ENCODE results near the gene STK32C.
"Not testable (repeated sequence)": the region's sequence is repeated elsewhere in the genome, so short reads cannot be mapped to it uniquely, and the experiment has no call there.

STK32C gene

DNA sequence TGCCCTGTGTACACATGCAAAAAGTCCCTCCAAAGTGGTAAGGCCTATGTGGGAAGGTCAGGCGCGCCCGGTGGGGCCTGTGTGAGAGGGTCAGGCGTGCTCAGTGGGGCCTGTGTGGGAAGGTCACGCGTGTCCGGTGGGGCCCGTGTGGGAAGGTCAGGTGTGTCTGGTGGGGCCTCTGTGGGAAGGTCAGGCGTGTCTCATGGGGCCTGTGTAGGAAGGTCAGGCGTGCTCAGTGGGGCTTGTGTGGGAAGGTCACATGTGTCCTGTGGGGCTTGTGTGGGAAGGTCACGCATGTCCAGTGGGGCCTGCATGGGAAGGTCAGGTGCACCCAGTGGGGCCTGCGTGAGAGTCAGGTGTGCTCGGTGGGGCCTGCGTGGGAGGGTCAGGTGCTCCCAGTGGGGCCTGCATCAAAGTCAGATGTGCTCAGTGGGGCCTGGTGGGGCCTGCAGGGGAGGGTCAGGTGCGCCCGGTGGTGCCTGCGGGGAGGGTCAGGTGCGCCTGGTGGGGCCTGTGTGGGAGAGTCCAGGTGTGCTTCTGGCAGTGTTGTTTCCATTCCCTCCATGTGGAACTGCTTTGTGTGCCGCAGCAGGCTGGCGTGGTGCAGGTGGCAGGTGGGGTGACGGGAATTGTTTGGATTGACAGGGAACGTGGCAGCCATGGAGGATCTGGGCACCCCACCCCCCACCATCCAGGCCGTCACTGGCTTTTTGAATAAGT lies 39.6 kb upstream of the STK32C start:
- Mint-ChIP-seq H3K4me3 (no peak overlapping the region), H3K9me3 (no peaks in the 10 kb centered on the region), H3K36me3 (peaks cover 29% of the 10 kb centered on the region), H3K27me3 (no peaks in the 10 kb centered on the region), H3K4me1 (peaks cover 10% of the 10 kb centered on the region), H3K27ac (peak overlapping the region; percentile 58)
- no peak for ATAC-seq (ENCODE audit: low read depth)
- DNase-seq (ENCODE audit: low spot score in 2 of 2) = no peak

DNA sequence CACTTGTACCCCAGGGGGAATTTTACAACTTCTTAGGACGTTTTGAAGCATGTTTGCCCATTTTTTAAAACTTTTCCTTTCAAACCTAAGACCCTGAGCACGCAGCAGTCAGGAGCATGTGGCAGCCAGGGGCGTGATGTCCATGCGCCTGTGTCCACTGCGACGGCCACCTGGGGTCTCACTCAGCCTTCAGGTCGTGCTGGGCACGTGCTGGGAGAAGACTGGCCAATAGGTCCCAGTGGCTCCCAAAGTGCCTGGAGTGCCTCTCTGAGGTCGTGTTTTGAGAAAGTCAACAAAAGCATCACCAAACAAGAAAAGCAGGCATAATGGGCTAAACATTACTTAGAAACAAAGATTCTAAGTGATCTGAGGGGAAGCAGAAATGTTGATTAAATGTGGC lies 39.1 kb upstream of the STK32C start:
- Mint-ChIP-seq H3K4me1 (peaks cover 10% of the 10 kb centered on the region), H3K36me3 (peaks cover 33% of the 10 kb centered on the region), H3K4me3 (no peak overlapping the region), H3K27me3 (no peaks in the 10 kb centered on the region), H3K27ac (peak overlapping the region; percentile 58), H3K9me3 (peaks cover 1% of the 10 kb centered on the region)
- DNase-seq (ENCODE audit: low spot score in 2 of 2) (no peak), ATAC-seq (ENCODE audit: low read depth) (no peak)

DNA sequence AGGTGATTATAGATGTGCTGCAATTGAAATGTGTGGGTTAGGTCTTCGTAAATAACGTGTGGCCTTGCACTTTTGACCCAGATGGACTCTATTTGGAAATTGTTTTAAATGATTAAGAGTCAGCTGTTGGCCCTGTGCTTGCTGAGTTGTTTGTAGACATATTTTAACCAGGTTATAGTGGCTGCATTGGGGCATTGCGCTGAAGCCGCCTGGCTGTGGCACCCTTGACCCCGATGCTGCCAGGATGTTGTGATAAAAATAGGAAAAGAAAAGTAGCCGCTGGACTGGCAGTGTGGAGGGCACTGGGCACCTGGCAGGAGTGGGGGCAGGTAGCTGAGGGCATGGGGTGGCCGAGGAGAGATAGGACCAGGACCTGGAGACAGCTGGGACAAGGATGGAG lies 37.6 kb upstream of the STK32C start:
- H3K27me3 Mint-ChIP-seq = no peaks in the 10 kb centered on the region
- no peak for DNase-seq (ENCODE audit: low spot score in 2 of 2)
- H3K4me1 Mint-ChIP-seq = peaks cover 10% of the 10 kb centered on the region
- H3K4me3 Mint-ChIP-seq = no peak overlapping the region
- no peak for ATAC-seq (ENCODE audit: low read depth)
- peaks cover 38% of the 10 kb centered on the region for H3K36me3 Mint-ChIP-seq
- no peak overlapping the region for H3K27ac Mint-ChIP-seq
- H3K9me3 Mint-ChIP-seq = peaks cover 1% of the 10 kb centered on the region

DNA sequence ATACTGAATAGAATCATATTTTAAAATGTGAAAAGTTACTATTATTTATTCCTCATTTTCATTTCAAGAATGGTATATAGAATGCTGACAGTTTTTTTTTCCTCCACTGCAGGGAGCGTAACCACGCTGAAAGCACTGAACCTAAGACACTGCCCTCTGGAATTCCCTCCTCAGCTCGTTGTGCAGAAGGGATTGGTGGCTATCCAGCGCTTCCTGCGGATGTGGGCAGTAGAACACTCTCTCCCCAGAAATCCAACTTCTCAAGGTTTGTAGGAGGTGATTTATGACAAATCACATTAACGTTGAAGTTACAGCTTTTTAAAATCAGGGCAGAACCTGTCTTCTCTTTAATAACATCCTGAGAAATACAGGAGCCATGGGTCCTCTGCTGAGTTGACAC lies 36.6 kb upstream of the STK32C start:
- H3K9me3 Mint-ChIP-seq = peaks cover 1% of the 10 kb centered on the region
- peaks cover 38% of the 10 kb centered on the region for H3K36me3 Mint-ChIP-seq
- H3K4me3 Mint-ChIP-seq = no peak overlapping the region
- no peaks in the 10 kb centered on the region for H3K27me3 Mint-ChIP-seq
- peaks cover 10% of the 10 kb centered on the region for H3K4me1 Mint-ChIP-seq
- no peak for ATAC-seq (ENCODE audit: low read depth)
- DNase-seq (ENCODE audit: low spot score in 2 of 2) = no peak
- no peak overlapping the region for H3K27ac Mint-ChIP-seq

DNA sequence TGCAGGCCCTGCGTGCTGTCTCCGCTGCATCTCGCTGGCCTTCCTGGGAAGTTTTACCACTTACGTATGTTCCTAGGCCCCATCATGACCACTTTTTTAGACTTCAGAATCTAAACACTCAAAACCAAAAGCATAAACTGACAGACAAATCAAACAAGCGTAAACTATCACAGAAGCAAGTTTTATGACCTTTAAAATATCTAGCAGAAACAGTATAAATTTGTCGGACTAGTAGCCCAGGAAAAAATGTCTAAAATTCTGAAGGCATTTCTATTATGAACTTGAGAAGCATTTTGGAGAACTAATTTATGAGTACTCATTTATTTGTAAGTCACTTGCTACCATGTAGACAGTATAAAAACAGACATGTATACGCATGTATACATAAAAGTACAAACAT lies 34.8 kb upstream of the STK32C start:
- Mint-ChIP-seq H3K36me3 (peaks cover 35% of the 10 kb centered on the region), H3K4me1 (peaks cover 10% of the 10 kb centered on the region), H3K4me3 (no peak overlapping the region), H3K9me3 (peaks cover 1% of the 10 kb centered on the region), H3K27ac (no peak overlapping the region), H3K27me3 (no peaks in the 10 kb centered on the region)
- ATAC-seq (ENCODE audit: low read depth) (no peak), DNase-seq (ENCODE audit: low spot score in 2 of 2) (no peak)

DNA sequence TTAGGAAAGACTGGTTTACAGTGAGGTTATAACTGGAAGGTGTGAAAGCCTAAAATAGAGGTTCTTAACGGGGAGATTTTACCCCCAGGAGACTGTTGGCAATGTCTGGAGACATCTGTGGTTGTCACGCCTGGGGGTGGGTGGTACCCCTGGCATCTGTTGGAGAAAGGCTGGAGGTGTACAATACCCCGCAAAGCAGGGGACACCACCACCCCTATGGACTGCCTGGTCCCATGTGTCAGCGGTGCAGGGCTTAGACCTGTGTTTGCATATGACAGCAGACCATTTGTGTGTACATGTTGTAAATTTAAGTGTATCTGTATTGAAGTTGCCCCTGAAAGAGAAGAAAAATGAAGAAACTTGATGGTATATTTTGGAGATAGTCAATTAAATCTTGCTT lies 34.0 kb upstream of the STK32C start:
- Mint-ChIP-seq H3K36me3 (peaks cover 31% of the 10 kb centered on the region), H3K4me1 (peaks cover 8% of the 10 kb centered on the region), H3K9me3 (peaks cover 1% of the 10 kb centered on the region), H3K4me3 (no peak overlapping the region), H3K27me3 (no peaks in the 10 kb centered on the region), H3K27ac (no peak overlapping the region)
- ATAC-seq (ENCODE audit: low read depth) (no peak), DNase-seq (ENCODE audit: low spot score in 2 of 2) (no peak)

DNA sequence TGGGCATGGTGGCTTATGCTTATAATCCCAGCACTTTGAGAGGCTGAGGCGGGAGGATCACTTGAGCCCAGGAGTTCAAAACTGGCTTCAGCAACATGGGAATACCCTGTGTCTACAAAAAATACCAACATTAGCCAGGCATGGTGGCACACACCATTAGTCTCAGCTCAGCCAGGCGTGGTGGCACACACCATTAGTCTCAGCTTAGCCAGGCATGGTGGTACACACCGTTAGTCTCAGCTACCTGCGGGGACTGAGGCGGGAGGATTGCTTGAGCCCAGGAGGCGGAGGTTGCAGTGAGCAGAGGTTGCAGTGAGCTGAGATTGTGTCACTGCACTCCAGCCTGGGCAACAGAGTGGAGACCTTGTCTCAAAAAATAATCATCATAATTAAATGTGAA lies 33.3 kb upstream of the STK32C start:
- Mint-ChIP-seq H3K4me3 (no peak overlapping the region), H3K36me3 (peaks cover 31% of the 10 kb centered on the region), H3K27me3 (no peaks in the 10 kb centered on the region), H3K27ac (no peak overlapping the region), H3K9me3 (peaks cover 1% of the 10 kb centered on the region), H3K4me1 (peaks cover 10% of the 10 kb centered on the region)
- ATAC-seq (ENCODE audit: low read depth) = no peak
- no peak for DNase-seq (ENCODE audit: low spot score in 2 of 2)

DNA sequence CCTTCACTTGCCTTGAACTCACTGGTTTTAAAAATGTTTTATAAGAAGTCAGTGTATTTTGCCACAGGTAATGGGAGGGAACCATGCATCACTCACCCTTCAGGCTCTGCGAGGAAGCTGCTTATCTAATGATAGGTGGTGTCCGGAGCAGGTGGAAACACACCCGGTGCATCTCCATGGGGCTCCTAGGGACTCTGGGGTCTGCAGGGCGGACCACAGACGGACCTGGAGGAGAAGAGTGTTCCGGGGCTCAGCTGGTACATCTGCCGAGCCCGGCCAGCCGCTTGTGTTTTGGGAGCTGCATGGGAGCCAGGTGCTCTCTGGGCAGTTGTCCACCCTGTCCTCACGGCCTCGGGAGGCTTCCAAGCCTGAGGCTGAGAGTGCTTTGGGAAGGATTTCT lies 31.5 kb upstream of the STK32C start:
- Mint-ChIP-seq H3K27me3 (no peaks in the 10 kb centered on the region), H3K4me3 (no peak overlapping the region), H3K36me3 (peaks cover 25% of the 10 kb centered on the region), H3K4me1 (peaks cover 14% of the 10 kb centered on the region), H3K27ac (no peak overlapping the region), H3K9me3 (peaks cover 1% of the 10 kb centered on the region)
- ATAC-seq (ENCODE audit: low read depth) (no peak), DNase-seq (ENCODE audit: low spot score in 2 of 2) (no peak)

DNA sequence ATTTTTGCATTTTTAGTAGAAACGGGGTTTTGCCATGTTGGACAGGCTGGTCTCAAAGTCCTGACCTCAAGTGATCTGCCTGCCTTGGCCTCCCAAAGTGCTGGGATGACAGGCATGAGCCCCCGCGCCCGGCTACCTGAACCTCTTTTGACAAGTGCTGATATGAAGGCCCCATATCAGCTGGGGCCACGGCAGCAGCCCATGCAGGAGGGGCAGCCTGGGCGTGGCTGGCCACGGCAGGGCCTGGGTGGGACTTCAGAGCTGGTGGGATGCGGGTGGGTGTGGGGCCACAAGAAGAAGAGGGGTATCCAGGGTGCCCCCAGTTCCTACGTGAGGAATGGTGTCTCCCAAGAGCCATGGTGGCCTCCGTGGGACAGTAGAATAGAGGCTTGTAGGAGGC lies 31.1 kb upstream of the STK32C start:
- Mint-ChIP-seq H3K9me3 (peaks cover 1% of the 10 kb centered on the region), H3K27ac (no peak overlapping the region), H3K27me3 (no peaks in the 10 kb centered on the region), H3K4me3 (no peak overlapping the region), H3K36me3 (peaks cover 25% of the 10 kb centered on the region), H3K4me1 (peaks cover 14% of the 10 kb centered on the region)
- no peak for ATAC-seq (ENCODE audit: low read depth)
- DNase-seq (ENCODE audit: low spot score in 2 of 2) = no peak

DNA sequence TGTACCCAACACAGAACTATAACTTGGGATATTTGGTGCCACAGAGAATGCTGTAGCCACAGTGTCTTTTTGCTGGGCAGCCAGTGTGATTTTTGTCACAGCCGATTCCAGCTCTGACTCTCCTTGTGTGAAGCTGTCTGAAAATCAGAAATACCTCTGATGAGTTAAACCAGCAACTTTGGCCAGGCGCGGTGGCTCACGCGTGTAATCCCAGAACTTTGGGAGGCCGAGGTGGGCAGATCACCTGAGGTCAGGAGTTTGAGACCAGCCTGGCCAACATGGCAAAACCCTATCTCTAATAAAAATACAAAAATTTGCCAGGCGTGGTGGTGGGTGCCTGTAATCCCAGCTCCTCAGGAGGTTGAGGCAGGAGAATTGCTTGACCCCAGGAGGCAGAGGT lies 30.1 kb upstream of the STK32C start:
- H3K9me3 Mint-ChIP-seq; DNase-seq (ENCODE audit: low spot score in 2 of 2); H3K27me3 Mint-ChIP-seq; H3K4me3 Mint-ChIP-seq; ATAC-seq (ENCODE audit: low read depth); H3K27ac Mint-ChIP-seq: not testable (repeated sequence)
- peaks cover 14% of the 10 kb centered on the region for H3K4me1 Mint-ChIP-seq
- peaks cover 22% of the 10 kb centered on the region for H3K36me3 Mint-ChIP-seq

DNA sequence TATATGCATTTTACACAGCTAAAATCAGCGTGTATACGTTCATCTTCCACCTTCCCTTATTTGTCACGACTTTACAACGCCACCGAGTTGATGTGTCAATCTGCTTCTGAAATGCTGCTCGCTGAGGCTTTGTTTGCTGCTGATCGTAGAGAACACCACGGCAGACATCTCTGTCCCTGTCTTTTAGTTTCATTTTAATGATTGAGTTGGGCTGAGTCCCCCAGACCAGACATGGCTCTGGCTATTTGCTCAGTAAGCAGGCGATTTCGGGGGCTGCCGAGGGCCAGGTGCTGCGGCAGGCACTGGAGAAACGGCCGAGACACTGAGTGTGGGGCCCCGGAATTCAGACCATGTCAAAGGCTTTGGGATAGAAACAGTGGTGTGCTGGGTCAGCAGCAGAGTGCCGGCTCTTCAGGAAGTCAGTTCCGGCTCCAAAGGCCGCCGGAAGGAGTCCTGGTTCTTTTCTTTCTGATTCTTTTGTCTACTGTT lies 29.2 kb upstream of the STK32C start:
- H3K36me3 Mint-ChIP-seq = peaks cover 18% of the 10 kb centered on the region
- DNase-seq (ENCODE audit: low spot score in 2 of 2) = no peak
- peak overlapping the region; percentile 87 for H3K4me3 Mint-ChIP-seq
- peaks cover 1% of the 10 kb centered on the region for H3K9me3 Mint-ChIP-seq
- no peaks in the 10 kb centered on the region for H3K27me3 Mint-ChIP-seq
- peaks cover 16% of the 10 kb centered on the region for H3K4me1 Mint-ChIP-seq
- peak overlapping the region; percentile 86 for H3K27ac Mint-ChIP-seq
- no peak for ATAC-seq (ENCODE audit: low read depth)

DNA sequence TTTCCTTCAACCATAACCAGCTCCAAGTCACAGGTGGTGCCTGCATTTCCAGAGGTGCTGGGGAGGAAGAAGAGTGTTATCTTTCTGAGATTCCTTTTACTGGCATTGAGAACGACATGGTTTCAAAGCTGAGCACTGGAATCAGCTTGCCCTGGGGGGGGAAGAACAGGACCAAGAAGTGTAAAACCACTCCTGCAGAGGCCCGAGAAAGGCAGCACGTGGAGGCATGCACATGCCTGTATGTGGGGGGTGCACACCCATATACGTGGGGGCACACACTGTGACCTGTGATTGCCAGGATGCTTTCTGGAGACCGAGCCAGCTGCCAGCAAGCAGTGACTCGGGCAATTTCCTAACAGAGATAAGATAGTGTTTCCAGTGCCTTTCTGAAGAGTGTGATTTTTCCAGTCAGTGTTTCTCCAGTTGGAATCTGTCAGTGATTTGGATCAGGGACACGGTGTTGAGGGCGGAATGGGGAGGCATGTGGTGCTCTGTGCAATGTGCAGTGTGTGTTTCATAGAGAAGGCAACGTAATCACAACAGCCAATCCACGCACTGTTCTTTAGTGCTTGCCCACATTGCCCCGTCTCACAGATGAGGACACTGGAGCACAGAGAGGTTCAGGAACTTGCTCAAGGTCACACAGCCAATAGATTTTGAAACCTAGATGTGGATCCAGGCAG lies 28.5 kb upstream of the STK32C start:
- H3K4me1 Mint-ChIP-seq = peaks cover 20% of the 10 kb centered on the region
- peaks cover 11% of the 10 kb centered on the region for H3K36me3 Mint-ChIP-seq
- no peak overlapping the region for H3K27ac Mint-ChIP-seq
- no peak for ATAC-seq (ENCODE audit: low read depth)
- no peaks in the 10 kb centered on the region for H3K27me3 Mint-ChIP-seq
- H3K4me3 Mint-ChIP-seq = peak overlapping the region; percentile 34
- no peak for DNase-seq (ENCODE audit: low spot score in 2 of 2)
- H3K9me3 Mint-ChIP-seq = no peaks in the 10 kb centered on the region

DNA sequence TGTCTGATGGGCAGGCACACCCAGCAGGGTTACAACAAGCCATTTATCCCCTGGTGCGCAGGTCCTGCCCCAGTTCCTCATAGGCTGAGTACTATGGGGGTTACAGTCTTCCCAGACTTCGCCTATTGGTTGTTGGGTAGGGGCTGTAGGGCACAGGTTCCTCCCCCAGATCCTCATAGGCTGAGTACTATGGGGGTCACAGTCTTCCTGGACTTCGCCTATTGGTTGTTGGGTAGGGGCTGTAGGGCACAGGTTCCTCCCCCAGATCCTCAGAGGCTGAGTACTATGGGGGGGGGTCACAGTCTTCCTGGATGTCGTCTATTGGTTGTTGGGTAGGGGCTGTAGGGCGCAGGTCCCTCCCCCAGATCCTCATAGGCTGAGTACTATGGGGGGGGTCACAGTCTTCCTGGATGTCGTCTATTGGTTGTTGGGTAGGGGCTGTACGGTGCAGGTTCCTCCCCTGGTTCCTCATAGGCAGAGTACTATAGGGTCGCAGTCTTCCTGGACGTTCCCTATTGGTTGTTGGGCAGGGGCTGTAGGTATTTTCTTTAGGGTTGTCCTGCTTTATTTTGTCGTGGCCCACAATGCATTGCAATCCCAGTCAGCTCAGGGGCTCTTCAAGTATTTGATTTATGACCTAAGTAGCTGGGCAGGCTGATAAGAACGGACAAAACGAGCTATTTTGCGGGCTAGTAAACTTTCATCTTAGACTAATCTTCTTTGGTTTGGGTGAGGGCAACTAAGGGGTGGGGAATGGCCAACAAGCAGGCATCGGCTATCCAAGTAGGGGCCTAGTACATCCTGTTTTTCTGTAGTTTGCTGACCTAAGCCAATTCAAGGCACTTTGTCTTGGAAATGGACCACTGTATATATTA lies 27.7 kb upstream of the STK32C start:
- ATAC-seq (ENCODE audit: low read depth) (no peak), DNase-seq (ENCODE audit: low spot score in 2 of 2) (no peak)
- Mint-ChIP-seq H3K4me1 (peaks cover 21% of the 10 kb centered on the region), H3K4me3 (no peak overlapping the region), H3K27ac (no peak overlapping the region), H3K36me3 (peaks cover 11% of the 10 kb centered on the region), H3K9me3 (no peaks in the 10 kb centered on the region), H3K27me3 (no peaks in the 10 kb centered on the region)

DNA sequence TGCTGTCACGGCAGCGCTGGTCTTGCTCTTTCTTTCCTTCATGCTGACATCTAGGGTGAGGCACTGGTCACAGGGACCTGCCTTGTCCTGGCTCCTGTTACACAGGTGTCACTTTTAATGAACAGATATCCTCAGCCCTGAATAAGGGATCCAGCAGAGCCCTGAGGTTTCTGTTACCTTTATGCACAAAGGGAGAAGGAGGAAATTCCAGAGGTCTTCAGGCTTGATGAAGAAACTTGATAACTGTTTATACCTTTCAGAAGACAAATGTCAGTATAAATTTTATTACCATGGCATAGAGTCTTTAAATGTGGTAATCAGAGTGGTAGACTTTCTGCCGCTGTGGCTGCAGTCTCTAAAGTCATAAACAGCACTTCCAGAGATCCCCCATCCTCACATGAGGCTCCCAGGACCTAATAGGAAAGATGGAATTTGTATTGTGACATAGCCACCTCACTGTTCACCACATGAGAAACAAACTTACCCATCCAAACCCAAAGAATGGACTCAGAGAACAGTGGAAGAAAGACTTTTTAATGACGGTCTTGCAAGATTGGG lies 27.0 kb upstream of the STK32C start:
- Mint-ChIP-seq H3K27me3 (no peaks in the 10 kb centered on the region), H3K4me3 (no peak overlapping the region), H3K4me1 (peaks cover 28% of the 10 kb centered on the region), H3K27ac (no peak overlapping the region), H3K9me3 (no peaks in the 10 kb centered on the region), H3K36me3 (peaks cover 11% of the 10 kb centered on the region)
- DNase-seq (ENCODE audit: low spot score in 2 of 2) (no peak), ATAC-seq (ENCODE audit: low read depth) (no peak)

Measured in memory B cell (primary cell).